Measurements from ENCODE around the gene RIN1. TPM values are rescaled to one million over a fixed set of nuclear protein-coding genes. Genes with fewer than 3 reads are reported as not detected.

The RIN1 gene
- total and polyA plus RNA-seq, 2 of the 13 experiments (the other 11 are each of a cell fraction or from before 2014, with no cell fraction given): 2.4 to 4.1 TPM

DNA sequence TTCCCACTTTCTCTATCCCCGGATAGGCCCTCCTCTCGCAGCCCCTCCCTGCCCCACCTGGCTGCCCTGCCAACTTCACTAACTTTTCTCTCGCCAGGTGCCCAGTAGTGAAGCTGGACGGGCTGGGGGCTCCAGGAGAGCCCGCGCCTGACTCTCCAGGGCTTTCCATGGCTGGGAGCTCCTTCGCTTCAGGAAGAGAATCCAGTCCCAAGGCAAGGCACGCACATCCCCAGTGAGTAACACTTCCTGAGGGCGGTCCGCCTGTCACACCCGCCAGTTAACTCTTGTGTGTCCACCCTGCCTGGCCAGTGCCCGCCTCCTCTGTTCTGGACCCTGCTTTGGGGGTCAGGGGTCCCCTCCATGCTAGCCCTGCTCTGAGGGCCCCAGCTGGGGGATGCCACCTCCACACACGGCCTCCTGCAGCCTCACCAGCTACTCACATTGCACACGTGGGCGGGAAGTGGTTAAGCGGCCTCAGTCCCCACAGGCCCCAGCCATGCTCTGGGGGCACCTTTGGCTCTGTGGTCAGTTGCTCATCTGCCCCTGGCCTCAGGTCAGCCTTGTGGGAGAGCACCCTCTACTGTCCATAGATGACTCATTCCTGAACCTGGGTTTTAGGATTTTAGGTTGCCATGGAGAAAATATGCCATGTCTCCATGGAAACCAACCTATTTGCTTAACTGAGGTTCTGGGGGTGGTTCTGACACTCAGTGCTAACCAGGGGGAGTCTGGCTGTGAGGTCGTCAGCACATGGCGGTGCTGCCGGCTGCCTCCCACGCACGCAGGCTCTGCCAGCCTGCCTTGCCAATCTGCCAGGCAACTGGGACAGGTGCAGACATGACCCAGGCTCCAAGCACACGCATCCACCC is at the start of gene RIN1 (continued):
- TF ChIP-seq, protein P1, sequence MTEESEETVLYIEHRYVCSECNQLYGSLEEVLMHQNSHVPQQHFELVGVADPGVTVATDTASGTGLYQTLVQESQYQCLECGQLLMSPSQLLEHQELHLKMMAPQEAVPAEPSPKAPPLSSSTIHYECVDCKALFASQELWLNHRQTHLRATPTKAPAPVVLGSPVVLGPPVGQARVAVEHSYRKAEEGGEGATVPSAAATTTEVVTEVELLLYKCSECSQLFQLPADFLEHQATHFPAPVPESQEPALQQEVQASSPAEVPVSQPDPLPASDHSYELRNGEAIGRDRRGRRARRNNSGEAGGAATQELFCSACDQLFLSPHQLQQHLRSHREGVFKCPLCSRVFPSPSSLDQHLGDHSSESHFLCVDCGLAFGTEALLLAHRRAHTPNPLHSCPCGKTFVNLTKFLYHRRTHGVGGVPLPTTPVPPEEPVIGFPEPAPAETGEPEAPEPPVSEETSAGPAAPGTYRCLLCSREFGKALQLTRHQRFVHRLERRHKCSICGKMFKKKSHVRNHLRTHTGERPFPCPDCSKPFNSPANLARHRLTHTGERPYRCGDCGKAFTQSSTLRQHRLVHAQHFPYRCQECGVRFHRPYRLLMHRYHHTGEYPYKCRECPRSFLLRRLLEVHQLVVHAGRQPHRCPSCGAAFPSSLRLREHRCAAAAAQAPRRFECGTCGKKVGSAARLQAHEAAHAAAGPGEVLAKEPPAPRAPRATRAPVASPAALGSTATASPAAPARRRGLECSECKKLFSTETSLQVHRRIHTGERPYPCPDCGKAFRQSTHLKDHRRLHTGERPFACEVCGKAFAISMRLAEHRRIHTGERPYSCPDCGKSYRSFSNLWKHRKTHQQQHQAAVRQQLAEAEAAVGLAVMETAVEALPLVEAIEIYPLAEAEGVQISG (CRISPR knock-in tag; IDR thresholded peaks at IDR 0.05): peak; percentile 90
- peak; percentile 95 for TF ChIP-seq RBM39 (IDR thresholded peaks at IDR 0.05; ENCODE audit: low read depth, low read length, poor library complexity, severe bottlenecking)
- TF ChIP-seq NCOA2 (CRISPR knock-in tag; IDR thresholded peaks at IDR 0.05): peak; percentile 53; the same call in 1 of the 2 replicates
- no peak for TF ChIP-seq ZNF562 (CRISPR knock-in tag; IDR thresholded peaks at IDR 0.05; ENCODE audit: borderline replicate concordance)
- peak; percentile 62; the same call in 1 of the 2 replicates for TF ChIP-seq ZNF552 (CRISPR knock-in tag; IDR thresholded peaks at IDR 0.05; ENCODE audit: borderline replicate concordance)
- peak; percentile 68; the same call in 1 of the 2 replicates for TF ChIP-seq KLF12 (CRISPR knock-in tag; IDR thresholded peaks at IDR 0.05; ENCODE audit: borderline replicate concordance)
- TF ChIP-seq, protein P2, sequence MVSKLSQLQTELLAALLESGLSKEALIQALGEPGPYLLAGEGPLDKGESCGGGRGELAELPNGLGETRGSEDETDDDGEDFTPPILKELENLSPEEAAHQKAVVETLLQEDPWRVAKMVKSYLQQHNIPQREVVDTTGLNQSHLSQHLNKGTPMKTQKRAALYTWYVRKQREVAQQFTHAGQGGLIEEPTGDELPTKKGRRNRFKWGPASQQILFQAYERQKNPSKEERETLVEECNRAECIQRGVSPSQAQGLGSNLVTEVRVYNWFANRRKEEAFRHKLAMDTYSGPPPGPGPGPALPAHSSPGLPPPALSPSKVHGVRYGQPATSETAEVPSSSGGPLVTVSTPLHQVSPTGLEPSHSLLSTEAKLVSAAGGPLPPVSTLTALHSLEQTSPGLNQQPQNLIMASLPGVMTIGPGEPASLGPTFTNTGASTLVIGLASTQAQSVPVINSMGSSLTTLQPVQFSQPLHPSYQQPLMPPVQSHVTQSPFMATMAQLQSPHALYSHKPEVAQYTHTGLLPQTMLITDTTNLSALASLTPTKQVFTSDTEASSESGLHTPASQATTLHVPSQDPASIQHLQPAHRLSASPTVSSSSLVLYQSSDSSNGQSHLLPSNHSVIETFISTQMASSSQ (IDR thresholded peaks at IDR 0.05; ENCODE audit: low read depth): no peak
- TF ChIP-seq, protein P2 (CRISPR knock-in tag; IDR thresholded peaks at IDR 0.05; ENCODE audit: borderline replicate concordance): peak; percentile 63; the same call in 1 of the 2 replicates
- TF ChIP-seq, protein P3, sequence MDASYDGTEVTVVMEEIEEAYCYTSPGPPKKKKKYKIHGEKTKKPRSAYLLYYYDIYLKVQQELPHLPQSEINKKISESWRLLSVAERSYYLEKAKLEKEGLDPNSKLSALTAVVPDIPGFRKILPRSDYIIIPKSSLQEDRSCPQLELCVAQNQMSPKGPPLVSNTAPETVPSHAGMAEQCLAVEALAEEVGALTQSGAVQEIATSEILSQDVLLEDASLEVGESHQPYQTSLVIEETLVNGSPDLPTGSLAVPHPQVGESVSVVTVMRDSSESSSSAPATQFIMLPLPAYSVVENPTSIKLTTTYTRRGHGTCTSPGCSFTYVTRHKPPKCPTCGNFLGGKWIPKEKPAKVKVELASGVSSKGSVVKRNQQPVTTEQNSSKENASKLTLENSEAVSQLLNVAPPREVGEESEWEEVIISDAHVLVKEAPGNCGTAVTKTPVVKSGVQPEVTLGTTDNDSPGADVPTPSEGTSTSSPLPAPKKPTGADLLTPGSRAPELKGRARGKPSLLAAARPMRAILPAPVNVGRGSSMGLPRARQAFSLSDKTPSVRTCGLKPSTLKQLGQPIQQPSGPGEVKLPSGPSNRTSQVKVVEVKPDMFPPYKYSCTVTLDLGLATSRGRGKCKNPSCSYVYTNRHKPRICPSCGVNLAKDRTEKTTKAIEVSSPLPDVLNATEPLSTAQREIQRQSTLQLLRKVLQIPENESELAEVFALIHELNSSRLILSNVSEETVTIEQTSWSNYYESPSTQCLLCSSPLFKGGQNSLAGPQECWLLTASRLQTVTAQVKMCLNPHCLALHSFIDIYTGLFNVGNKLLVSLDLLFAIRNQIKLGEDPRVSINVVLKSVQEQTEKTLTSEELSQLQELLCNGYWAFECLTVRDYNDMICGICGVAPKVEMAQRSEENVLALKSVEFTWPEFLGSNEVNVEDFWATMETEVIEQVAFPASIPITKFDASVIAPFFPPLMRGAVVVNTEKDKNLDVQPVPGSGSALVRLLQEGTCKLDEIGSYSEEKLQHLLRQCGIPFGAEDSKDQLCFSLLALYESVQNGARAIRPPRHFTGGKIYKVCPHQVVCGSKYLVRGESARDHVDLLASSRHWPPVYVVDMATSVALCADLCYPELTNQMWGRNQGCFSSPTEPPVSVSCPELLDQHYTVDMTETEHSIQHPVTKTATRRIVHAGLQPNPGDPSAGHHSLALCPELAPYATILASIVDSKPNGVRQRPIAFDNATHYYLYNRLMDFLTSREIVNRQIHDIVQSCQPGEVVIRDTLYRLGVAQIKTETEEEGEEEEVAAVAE (CRISPR knock-in tag; IDR thresholded peaks at IDR 0.05; ENCODE audit: borderline replicate concordance): peak; percentile 68; the same call in 1 of the 2 replicates
- peak; percentile 87 for TF ChIP-seq PITX1 (CRISPR knock-in tag; IDR thresholded peaks at IDR 0.05)
- no peak for TF ChIP-seq NFE2L1 (CRISPR knock-in tag; IDR thresholded peaks at IDR 0.05; ENCODE audit: borderline replicate concordance)
- TF ChIP-seq ZFX (CRISPR knock-in tag; IDR thresholded peaks at IDR 0.05; ENCODE audit: low read depth): peak; percentile 80
- TF ChIP-seq, protein P4, sequence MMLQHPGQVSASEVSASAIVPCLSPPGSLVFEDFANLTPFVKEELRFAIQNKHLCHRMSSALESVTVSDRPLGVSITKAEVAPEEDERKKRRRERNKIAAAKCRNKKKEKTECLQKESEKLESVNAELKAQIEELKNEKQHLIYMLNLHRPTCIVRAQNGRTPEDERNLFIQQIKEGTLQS (CRISPR knock-in tag; IDR thresholded peaks at IDR 0.05): peak; percentile 55; the same call in 1 of the 2 replicates
- TF ChIP-seq FOXA3 (CRISPR knock-in tag; IDR thresholded peaks at IDR 0.05): peak; percentile 64
- peak; percentile 52; the same call in 1 of the 2 replicates for TF ChIP-seq GATA4 (IDR thresholded peaks at IDR 0.05; ENCODE audit: borderline replicate concordance, low read depth)
- TF ChIP-seq ZNF230 (CRISPR knock-in tag; IDR thresholded peaks at IDR 0.05): no peak

Data from HepG2 (cell line).